HG03342 (cell line): ENCODE data around the gene FHL2.

Source experiments
- ATAC-seq: cut with Tn5 transposase; IDR thresholded peaks from one replicate; pipeline ENCODE4 v1.9.1; 2021; ENCODE audit warnings: mild to moderate bottlenecking, moderate library complexity; ENCODE audit not compliant: unreplicated experiment

The FHL2 gene

DNA sequence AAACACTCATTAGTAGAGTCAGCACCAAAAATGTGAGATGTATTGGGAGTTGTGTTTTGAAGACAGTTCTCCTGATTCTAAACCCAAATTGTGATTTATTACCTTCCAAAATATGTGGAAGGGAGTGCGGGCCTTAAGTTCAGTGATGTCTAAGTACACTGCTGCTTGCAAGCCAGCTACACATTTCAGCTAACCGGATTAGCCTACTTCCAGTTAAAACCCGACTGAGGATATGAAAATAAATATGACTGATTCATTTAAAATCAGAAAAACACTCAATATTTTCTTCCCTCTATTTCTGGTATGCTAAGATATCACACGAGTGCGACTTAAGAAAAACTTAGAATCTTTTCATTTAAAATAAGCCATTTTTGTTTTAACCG lies 907 bp downstream of the FHL2 start:
- ATAC-seq = no peak

GRCh38 chr2:105397025-105397722 lies 1.7 kb downstream of the FHL2 start:
- ATAC-seq = no peak

DNA sequence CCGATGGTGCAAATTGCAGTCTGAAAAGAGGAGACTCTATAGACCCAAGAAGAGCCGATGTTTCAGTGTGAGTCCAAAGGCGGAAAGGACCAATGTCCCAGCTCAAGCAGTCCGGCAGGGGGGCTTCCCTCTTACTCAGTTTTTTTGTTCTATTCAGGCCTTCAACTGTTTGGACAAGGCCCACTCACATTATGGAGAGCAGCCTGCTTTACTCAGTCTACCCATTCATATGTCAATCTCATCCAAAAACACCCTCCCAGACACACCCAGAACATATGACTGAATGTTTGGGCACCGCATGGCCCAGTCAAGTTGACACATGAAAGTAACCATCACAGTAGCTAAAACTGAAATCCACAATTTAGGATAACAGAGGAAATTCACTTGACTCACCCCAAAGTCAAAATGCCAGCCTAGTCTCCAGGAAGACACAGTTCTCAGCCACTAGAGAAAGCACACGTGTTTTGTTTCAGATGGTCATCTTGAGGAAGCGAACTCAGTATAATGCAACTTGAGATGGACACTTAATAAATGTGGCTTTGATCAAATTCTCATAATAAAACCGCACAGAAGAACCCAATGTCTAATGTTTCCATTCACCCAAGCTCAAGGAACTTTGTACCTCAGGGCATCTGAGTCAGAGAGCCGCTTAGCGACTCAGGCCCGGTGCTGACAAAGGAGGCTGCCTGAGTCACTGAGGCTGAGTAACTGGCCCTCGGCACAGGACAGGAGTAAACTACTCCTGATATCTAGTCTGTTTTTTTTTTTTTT lies 2.4 kb downstream of the FHL2 start:
- ATAC-seq = no peak

GRCh38 chr2:105395691-105396090 lies 3.2 kb downstream of the FHL2 start:
- no peak for ATAC-seq

DNA sequence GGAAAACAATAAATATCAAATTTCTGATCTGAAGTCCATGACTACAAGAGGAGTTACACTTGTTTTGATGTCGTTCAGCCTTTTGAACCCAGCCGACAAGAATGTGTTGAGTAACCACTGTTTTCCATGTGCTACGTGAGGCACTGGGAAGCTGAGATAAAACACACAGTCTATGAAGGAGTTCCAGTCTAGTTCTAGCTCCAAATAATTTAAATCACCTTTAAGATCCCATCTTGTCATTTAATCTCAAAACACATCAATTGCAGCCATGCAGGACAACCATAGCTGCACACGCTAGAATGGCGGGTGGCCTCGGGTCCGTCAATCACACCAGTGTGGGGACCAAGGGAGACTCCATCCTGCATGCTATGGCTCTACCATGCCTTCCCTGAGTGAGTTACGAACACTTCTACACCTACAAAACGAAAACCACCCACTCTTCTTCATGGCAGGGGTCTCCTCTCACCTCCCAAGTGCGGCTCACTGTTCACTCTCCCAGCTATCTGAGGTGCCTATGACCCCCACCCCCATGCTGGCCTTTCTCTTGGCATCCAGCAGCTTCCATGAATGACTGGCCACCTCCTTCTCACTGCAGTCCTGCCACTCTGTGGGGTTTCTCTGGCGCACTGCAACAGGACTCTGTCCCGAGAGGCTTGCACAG lies 3.8 kb downstream of the FHL2 start:
- ATAC-seq = no peak

DNA sequence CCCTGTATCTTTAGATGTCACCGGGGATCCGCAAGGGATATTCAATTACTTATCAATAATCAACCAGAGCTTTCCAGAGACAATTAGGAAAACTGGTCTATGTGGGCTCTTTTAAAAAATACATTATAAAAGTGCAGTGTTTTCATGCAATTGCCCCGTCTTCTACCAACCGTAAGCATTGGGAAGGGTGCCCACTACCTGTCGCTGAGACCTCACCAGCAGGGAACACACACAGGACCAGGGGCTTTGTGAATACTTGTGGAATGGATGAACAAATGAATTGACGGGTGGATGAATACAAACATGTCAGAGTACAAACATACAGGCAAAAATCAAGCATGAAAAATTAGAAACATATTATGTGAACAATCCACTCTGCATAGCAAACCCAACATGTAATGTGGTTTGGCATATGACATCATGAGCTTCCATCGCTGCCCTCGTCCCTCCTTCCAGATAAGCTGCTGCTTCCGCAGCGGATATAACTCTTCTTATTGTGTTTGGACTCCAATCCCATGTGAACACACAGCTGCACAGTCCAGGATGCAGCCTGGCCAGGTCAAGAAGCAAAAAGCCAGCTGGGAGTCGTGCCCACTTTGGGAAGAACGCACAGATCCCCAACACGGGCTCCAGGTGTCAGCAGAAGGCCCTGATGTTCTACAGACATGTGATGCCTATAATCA lies 5.3 kb downstream of the FHL2 start:
- ATAC-seq = no peak

GRCh38 chr2:105391763-105392662 lies 6.8 kb downstream of the FHL2 start:
- no peak for ATAC-seq

DNA sequence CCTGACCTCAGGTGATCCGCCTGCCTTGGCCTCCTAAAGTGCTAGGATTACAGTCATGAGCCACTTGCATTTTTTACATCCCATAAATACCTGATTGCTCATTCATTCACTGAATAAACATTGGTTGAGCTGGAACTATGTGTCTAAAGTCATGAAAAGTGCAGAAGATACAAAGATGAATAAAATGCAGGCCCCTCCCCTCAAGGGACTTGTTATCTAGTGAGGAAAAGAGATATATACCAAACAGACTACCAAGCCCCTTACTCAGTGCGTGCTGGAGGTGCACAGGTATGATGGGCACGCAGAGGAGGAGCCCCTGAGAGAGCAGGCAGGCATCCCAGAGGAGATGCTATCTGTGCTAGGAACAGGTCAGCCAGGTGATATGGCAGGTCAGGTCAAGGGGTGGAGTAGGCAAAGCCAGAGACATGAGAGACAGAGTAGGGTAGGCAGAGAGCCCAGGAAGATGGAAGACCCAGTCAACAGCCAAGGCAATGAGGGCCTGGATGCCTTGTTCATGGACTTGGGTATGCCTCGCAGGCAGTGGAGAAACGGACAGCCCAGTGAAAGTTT lies 7.7 kb downstream of the FHL2 start:
- no peak for ATAC-seq

GRCh38 chr2:105390454-105390853 lies 8.4 kb downstream of the FHL2 start:
- ATAC-seq = no peak

- no peak for ATAC-seq
Measured at GRCh38 chr2:105388971-105389381, 9.9 kb downstream of the FHL2 start.

- no peak for ATAC-seq
Measured at GRCh38 chr2:105387225-105387624, 11.6 kb downstream of the FHL2 start.

DNA sequence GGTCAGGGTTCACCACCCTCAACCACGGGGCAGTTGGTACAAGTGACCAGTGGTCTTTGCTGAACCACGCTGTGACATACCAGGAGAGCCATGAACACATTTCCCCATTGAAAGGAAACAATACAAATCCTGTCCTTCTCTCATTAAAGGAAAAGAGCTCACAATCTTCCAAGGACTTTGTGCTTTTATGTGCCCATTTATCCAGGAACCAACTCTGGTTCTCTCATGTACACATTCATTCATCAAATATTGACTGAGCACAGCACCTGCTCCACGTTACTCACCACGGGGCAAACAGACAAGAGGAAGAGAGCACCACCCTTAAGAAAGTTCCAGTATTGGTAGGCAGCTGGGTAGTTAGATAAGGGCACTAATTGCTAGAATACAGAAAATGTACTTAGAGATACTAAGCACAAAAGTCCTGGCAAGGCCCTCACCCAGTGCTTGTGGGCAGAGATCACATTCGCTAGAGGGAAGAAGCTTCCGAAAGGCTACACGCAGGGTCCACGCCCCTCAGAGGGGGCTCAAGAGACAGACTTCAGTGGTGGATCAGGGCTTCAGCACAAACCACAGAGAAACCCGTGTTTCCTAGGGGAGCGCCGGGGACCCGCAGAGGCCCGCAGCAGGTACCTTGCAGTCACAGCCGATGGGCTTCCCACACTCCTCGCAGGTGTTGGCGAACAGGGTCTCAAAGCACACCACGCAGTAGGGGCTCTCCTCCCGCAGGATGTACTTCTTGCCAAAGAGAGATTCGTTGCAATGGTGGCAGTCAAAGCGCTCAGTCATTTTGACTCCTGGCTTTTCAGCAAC lies 12.9 kb downstream of the FHL2 start:
- no peak for ATAC-seq

- ATAC-seq = no peak
Measured at GRCh38 chr2:105384861-105385260, 14.0 kb downstream of the FHL2 start.

DNA sequence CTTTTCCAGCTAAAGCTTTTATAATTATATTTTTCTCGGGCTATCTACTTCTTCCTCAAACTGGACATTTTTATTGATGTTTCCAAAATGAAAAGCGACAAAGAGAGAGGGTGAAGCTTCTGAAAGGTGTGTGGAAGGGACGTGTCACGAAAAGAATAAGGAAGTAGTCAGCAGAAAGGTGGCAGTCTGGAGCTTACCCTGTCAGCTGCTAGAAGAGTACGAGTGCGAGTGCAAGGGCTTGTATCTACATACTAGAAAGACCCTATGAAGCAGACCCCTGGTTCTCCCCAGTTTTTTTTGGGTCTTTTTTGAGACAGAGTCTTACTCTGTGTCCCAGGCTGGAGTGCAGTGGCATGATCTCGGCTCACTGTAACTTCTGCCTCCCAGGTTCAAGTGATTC lies 14.6 kb downstream of the FHL2 start:
- no peak for ATAC-seq

GRCh38 chr2:105383432-105384166 lies 15.3 kb downstream of the FHL2 start:
- ATAC-seq = no peak

DNA sequence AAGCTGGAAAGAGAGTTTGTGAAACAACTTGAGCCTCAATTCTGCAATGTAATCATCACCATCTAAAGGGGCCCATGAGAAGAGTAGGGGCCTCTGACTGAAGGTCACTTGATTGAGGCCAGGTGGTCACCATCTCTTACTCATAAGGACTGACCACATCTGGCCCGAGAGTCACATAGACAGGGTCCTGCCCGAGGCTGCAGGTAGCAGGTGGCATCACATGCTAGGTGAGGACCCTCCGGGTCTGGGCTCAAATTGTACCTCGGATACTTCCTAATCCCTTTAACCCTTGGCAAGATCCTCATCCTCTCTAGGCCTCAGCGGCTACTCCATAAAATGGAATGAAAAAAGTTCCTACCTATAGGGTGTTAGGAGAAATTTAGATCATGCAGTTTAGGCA lies 16.7 kb downstream of the FHL2 start:
- ATAC-seq = no peak

- no peak for ATAC-seq
Measured at GRCh38 chr2:105381101-105381668, 17.7 kb downstream of the FHL2 start.

GRCh38 chr2:105380432-105381100 lies 18.3 kb downstream of the FHL2 start:
- ATAC-seq = no peak
